ENCODE results near the gene USP6. TPM values are rescaled to one million over a fixed set of nuclear protein-coding genes. Genes with fewer than 3 reads are reported as not detected.
"Not testable (repeated sequence)": the region's sequence is repeated elsewhere in the genome, so short reads cannot be mapped to it uniquely, and the experiment has no call there.

USP6 gene
- total RNA-seq, result 1 to 10 TPM in 1 of 4 donors, under 1 TPM in 1, not detected in 2; under 0.01 to 3.9 TPM

GRCh38 chr17:5115673-5116651, at the start of gene USP6:
USP6 (plus strand) TSS chr17:5116032; CDS start chr17:5130368, 14,336 bp downstream.
- peaks cover 0 to 15% (median 0%) of the 10 kb centered on the region in 3 donors for H3K36me3 ChIP-seq
- no peak for DNase-seq (ENCODE audit: low spot score in 2 of 2)
- WGBS, 2 donors, result 22 to 26% methylated on average over 48 to 49 of the region's 87 CpGs
- peaks cover 0 to 7% (median 4%) of the 10 kb centered on the region in 4 donors for H3K4me1 ChIP-seq
- peaks cover 0 to 44% of the 10 kb centered on the region in 2 donors for H3K27me3 ChIP-seq
- no peak for TF ChIP-seq EP300 (IDR thresholded peaks at IDR 0.05)
- TF ChIP-seq, protein P1, sequence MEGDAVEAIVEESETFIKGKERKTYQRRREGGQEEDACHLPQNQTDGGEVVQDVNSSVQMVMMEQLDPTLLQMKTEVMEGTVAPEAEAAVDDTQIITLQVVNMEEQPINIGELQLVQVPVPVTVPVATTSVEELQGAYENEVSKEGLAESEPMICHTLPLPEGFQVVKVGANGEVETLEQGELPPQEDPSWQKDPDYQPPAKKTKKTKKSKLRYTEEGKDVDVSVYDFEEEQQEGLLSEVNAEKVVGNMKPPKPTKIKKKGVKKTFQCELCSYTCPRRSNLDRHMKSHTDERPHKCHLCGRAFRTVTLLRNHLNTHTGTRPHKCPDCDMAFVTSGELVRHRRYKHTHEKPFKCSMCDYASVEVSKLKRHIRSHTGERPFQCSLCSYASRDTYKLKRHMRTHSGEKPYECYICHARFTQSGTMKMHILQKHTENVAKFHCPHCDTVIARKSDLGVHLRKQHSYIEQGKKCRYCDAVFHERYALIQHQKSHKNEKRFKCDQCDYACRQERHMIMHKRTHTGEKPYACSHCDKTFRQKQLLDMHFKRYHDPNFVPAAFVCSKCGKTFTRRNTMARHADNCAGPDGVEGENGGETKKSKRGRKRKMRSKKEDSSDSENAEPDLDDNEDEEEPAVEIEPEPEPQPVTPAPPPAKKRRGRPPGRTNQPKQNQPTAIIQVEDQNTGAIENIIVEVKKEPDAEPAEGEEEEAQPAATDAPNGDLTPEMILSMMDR (IDR thresholded peaks at IDR 0.05), result no peak
- TF ChIP-seq POLR2A (IDR thresholded peaks at IDR 0.05), result no peak
- H3K9me3 ChIP-seq, result peaks cover 0 to 16% (median 0%) of the 10 kb centered on the region in 4 donors
- H3K4me3 ChIP-seq, result peak within 1 kb of the TSS in 1 of 4 donors; percentile 41
- H3K27ac ChIP-seq, result peak within 1 kb of the TSS in 1 of 4 donors; percentile 59

DNA sequence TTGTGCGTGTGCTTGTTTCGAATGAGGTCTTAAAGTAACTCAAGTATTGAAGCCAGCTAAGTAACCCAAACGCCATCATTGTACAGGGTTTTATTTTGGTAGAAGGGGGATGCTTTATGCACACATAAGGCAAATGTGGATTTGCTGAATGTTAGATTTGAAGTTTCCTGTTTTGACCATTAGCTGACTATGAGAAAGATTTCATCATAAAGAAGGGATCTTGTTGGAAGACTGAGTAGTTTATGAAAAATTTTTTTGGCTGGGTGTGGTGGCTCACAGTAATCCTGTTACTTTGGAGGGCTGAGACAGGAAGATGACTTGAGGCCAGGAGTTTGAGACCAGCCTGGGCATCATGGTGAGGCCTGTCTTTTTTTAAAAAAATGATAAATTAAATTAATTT, 47.6 kb upstream of the USP6 start:
- Histone ChIP-seq H3K27me3 (no peaks in the 10 kb centered on the region), H3K27ac (no peak overlapping the region), H3K36me3 (no peaks in the 10 kb centered on the region), H3K4me1 (no peaks in the 10 kb centered on the region), H3K4me3 (no peak overlapping the region), H3K9me3 (no peaks in the 10 kb centered on the region)
- DNase-seq (ENCODE audit: low spot score in 2 of 2), result no peak
- 85 to 89% methylated on average over 3 of the region's 3 CpGs for WGBS, 2 donors
- TF ChIP-seq, protein P1 (IDR thresholded peaks at IDR 0.05), result no peak
- TF ChIP-seq EP300 (IDR thresholded peaks at IDR 0.05), result no peak
- TF ChIP-seq POLR2A (IDR thresholded peaks at IDR 0.05), result no peak

DNA sequence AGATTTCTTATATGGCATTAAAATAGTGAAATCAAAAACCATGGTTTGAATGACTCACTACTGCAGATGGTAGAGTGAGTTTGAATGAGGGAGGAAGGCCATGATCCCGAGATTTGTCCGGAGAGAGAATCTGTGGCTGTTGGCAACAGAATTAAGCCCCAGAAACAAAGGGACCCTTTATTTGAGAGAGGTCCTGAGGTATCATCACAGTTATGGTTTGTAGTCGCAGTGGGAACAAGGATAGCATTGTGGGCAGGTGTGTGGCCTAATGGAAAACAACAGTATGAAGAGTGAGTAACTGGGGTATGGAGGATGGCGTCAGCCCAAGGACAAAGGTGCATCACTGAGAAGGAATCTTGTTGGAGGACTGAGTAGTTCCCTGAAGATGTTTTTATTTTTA, 46.1 kb upstream of the USP6 start:
- TF ChIP-seq POLR2A (IDR thresholded peaks at IDR 0.05) (no peak), EP300 (IDR thresholded peaks at IDR 0.05) (no peak)
- TF ChIP-seq, protein P1 (IDR thresholded peaks at IDR 0.05), result no peak
- no peak overlapping the region for H3K27ac ChIP-seq
- H3K4me3 ChIP-seq, result no peak overlapping the region
- no peaks in the 10 kb centered on the region for H3K9me3 ChIP-seq
- 46 to 47% methylated on average over 4 of the region's 4 CpGs for WGBS, 2 donors
- peak in 1 of 2 donors; percentile 27 for DNase-seq (ENCODE audit: low spot score in 2 of 2)
- H3K4me1 ChIP-seq, result no peaks in the 10 kb centered on the region
- H3K36me3 ChIP-seq, result no peaks in the 10 kb centered on the region
- H3K27me3 ChIP-seq, result no peaks in the 10 kb centered on the region

GRCh38 chr17:5075472-5075871, 40.4 kb upstream of the USP6 start:
- not testable (repeated sequence) for H3K9me3 ChIP-seq; DNase-seq (ENCODE audit: low spot score in 2 of 2); H3K36me3 ChIP-seq; H3K27ac ChIP-seq; H3K27me3 ChIP-seq; H3K4me3 ChIP-seq
- 69 to 76% methylated on average over 5 of the region's 5 CpGs for WGBS, 2 donors
- peaks cover 0 to 20% (median 10%) of the 10 kb centered on the region in 4 donors for H3K4me1 ChIP-seq

- H3K27ac ChIP-seq, result peak overlapping the region in 1 of 4 donors; percentile 73
- peaks cover 0 to 27% (median 0%) of the 10 kb centered on the region in 3 donors for H3K36me3 ChIP-seq
- WGBS, 2 donors, result 96% methylated on average over 24 of the region's 24 CpGs
- peaks cover 0 to 20% (median 10%) of the 10 kb centered on the region in 4 donors for H3K4me1 ChIP-seq
- DNase-seq (ENCODE audit: low spot score in 2 of 2); H3K27me3 ChIP-seq: not testable (repeated sequence)
- H3K4me3 ChIP-seq, result peak overlapping the region in 3 of 4 donors; percentile 51 to 80 (median 75)
- peaks cover 0 to 13% (median 0%) of the 10 kb centered on the region in 4 donors for H3K9me3 ChIP-seq
Measured at GRCh38 chr17:5077275-5077674, 38.6 kb upstream of the USP6 start.

DNA sequence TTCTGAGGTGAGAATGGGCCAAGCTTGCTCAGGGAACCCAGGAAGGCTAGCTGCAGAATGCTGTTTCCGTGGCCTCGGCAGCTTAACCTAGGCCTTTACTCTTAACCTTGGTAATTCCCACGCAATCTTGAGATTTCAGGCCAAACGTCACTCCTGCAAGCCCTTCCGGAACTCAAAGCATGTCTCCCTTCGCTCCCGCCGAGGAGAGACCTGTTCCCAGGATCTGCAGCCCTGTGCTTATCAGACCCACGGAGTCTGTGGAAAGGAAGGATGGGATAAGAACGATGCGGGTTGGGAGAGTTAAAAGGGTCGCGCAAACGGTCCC, 38.1 kb upstream of the USP6 start:
- Histone ChIP-seq H3K4me1 (peaks cover 0 to 20% (median 10%) of the 10 kb centered on the region in 4 donors), H3K27me3 (no peaks in the 10 kb centered on the region), H3K27ac (peak overlapping the region; percentile 33 to 83 (median 76)), H3K9me3 (peaks cover 0 to 18% (median 0%) of the 10 kb centered on the region in 4 donors), H3K4me3 (peak overlapping the region; percentile 50 to 80 (median 63)), H3K36me3 (peaks cover 0 to 32% (median 0%) of the 10 kb centered on the region in 3 donors)
- no peak for DNase-seq (ENCODE audit: low spot score in 2 of 2)
- TF ChIP-seq, protein P1 (IDR thresholded peaks at IDR 0.05), result no peak
- no peak for TF ChIP-seq EP300 (IDR thresholded peaks at IDR 0.05)
- TF ChIP-seq POLR2A (IDR thresholded peaks at IDR 0.05), result no peak
- WGBS, 2 donors, result 14% methylated on average over 14 of the region's 14 CpGs

All from tibial nerve (tissue), 4 donors.